Endothelial cell of umbilical vein (primary cell): ENCODE results near the gene CHST11. TPM values are rescaled to one million over a fixed set of nuclear protein-coding genes. Genes with fewer than 3 reads are reported as not detected.

ENCODE experiments used
- BruUV-seq: library from RNA; stranded (reverse); fragments of 400-500 nt; replicated peaks from 2 replicates; lab custom pipeline; 2021; lab: Mats Ljungman, UMichigan
- CTCF ChIA-PET: fragments of 300-600, 350-600 bp; sonication (Branson Sonifier 250); formaldehyde crosslinking; loops from one replicate; lab custom pipeline; 2021; ENCODE audit warnings: antibody characterized with exemption, inconsistent platforms; lab: Charles Lee
- POLR2A ChIA-PET: fragments of 300-600, 350-600 bp; sonication (Branson Sonifier 250); formaldehyde crosslinking; loops from one replicate; lab custom pipeline; 2021; ENCODE audit warnings: antibody characterized with exemption, inconsistent platforms; lab: Charles Lee
- DNase-seq: peaks from one replicate; pipeline ENCODE4 v3.0.0-alpha.2; 2011; ENCODE audit warnings: low read depth, low spot score
- FAIRE-seq: peaks from 2 replicates; lab custom pipeline; 2011; peaks lifted over from hg19 to GRCh38; lab: Jason Lieb, UNC
- H2AFZ ChIP-seq: 2 replicates; pipeline ENCODE4 v1.6.0; 2012; ENCODE audit warnings: low read depth, low read length, control low read depth, inconsistent platforms
- H3K27ac ChIP-seq: 2 replicates; pipeline ENCODE4 v1.5.1; 2011; ENCODE audit warnings: low read depth, mild to moderate bottlenecking, control low read depth, low read length, moderate library complexity; ENCODE audit not compliant: insufficient read depth
- H3K27me3 ChIP-seq, 2 experiments: 2 replicates each; pipeline versions ENCODE4 v1.6.0 to v1.6.1; 2011; ENCODE audit warnings: low read length in 2 of 2, mixed read lengths in 1 of 2; ENCODE audit not compliant: control insufficient read depth in 2 of 2, insufficient read depth in 2 of 2
- H3K36me3 ChIP-seq, 2 experiments: 2 replicates in 1 of 2; 3 replicates in 1 of 2; pipeline ENCODE4 v1.5.1; 2011; ENCODE audit warnings: low read length in 2 of 2, mild to moderate bottlenecking in 1 of 2, moderate library complexity in 1 of 2; ENCODE audit not compliant: control insufficient read depth in 2 of 2, insufficient read depth in 2 of 2; ENCODE audit errors: extremely low read depth in 1 of 2
- H3K4me1 ChIP-seq: 3 replicates; pipeline ENCODE4 v1.5.1; 2011; ENCODE audit warnings: mild to moderate bottlenecking, low read length; ENCODE audit not compliant: control insufficient read depth, insufficient read depth; ENCODE audit errors: extremely low read depth
- H3K4me2 ChIP-seq: 2 replicates; pipeline ENCODE4 v1.6.1; 2011; ENCODE audit warnings: low read length, control low read depth, mixed read lengths; ENCODE audit not compliant: insufficient read depth
- H3K4me3 ChIP-seq, 3 experiments: fragments of 200-600 bp in 1 of 3; sonication (generic), shearing (Covaris generic) in 1 of 3; replicated peaks in 1 of 3; 2 replicates each; pipeline ENCODE4 v1.5.1; 2011 to 2016; ENCODE audit warnings: control low read depth in 3 of 3, low read length in 3 of 3, mild to moderate bottlenecking in 2 of 3, inconsistent platforms in 1 of 3, low read depth in 1 of 3, moderate library complexity in 1 of 3; ENCODE audit not compliant: insufficient read depth in 1 of 3
- H3K79me2 ChIP-seq: 2 replicates; pipeline ENCODE4 v1.6.0; 2012; ENCODE audit warnings: low read length, inconsistent platforms; ENCODE audit not compliant: control insufficient read depth, insufficient read depth
- H3K9ac ChIP-seq: replicated peaks from 2 replicates; pipeline ENCODE3; 2011; ENCODE audit warnings: low read length, control low read depth; ENCODE audit not compliant: insufficient read depth; ENCODE audit errors: extremely low read depth
- H3K9me1 ChIP-seq: replicated peaks from 3 replicates; pipeline ENCODE4 v1.6.0; 2011; ENCODE audit warnings: mild to moderate bottlenecking, low read length; ENCODE audit not compliant: control insufficient read depth, insufficient read depth; ENCODE audit errors: extremely low read depth
- H3K9me3 ChIP-seq: replicated peaks from 2 replicates; pipeline ENCODE4 v1.5.1; 2012; ENCODE audit warnings: low read length, inconsistent platforms; ENCODE audit not compliant: control insufficient read depth, insufficient read depth
- H4K20me1 ChIP-seq: replicated peaks from 2 replicates; pipeline ENCODE3; 2011; ENCODE audit warnings: mild to moderate bottlenecking, low read length; ENCODE audit not compliant: control insufficient read depth, insufficient read depth; ENCODE audit errors: extremely low read depth
- EZH2 ChIP-seq: IDR thresholded peaks from 2 replicates; pipeline ENCODE4 v1.6.1; 2012; ENCODE audit warnings: borderline replicate concordance, low read depth, mild to moderate bottlenecking, moderate library complexity, low read length, inconsistent platforms; ENCODE audit not compliant: severe bottlenecking
- FOS ChIP-seq: IDR thresholded peaks from 2 replicates; pipeline ENCODE4 v1.6.1; 2011; ENCODE audit warnings: mild to moderate bottlenecking, low read length, moderate library complexity, borderline replicate concordance; ENCODE audit not compliant: insufficient read depth
- GATA2 ChIP-seq: IDR thresholded peaks from 2 replicates; pipeline ENCODE4 v1.7.0; 2011; ENCODE audit warnings: low read depth, mild to moderate bottlenecking, moderate library complexity, mixed read lengths, low read length; ENCODE audit not compliant: insufficient read length, insufficient read depth
- JUN ChIP-seq: IDR thresholded peaks from 2 replicates; pipeline ENCODE4 v1.6.1; 2011; ENCODE audit warnings: borderline replicate concordance, low read depth; ENCODE audit not compliant: insufficient read length, insufficient read depth
- MYC ChIP-seq: IDR thresholded peaks from one replicate; pipeline ENCODE4 v1.6.1; 2011; ENCODE audit warnings: mild to moderate bottlenecking, low read depth, low read length
- POLR2A ChIP-seq: IDR thresholded peaks from 2 replicates; pipeline ENCODE4 v1.6.1; 2012; ENCODE audit warnings: low read depth, mild to moderate bottlenecking, control low read depth, low read length
- POLR2AphosphoS5 ChIP-seq: IDR thresholded peaks from 2 replicates; pipeline ENCODE4 v1.6.1; 2012; ENCODE audit warnings: low read depth, mild to moderate bottlenecking, control low read depth, low read length, moderate library complexity; ENCODE audit not compliant: insufficient read depth
- dilution Hi-C: fragments of 300-500 bp; cut with MboI; formaldehyde crosslinking; loops from one replicate; pipeline ENCODE4 v1.15.0; 2019; ENCODE audit warnings: low sequenced_read_pairs; ENCODE audit not compliant: extremely low pct_ligation_motif_present
- intact Hi-C: fragments of 100-400 bp; cut with micrococcal nuclease; formaldehyde crosslinking; loops from one replicate; pipeline ENCODE4 v1.10.0; 2022
- polyA plus RNA-seq, 4 experiments: library from polyadenylated mRNA; depleted of rRNA in 3 of 4; stranded (reverse) in 3 of 4; unstranded in 1 of 4; fragments of >200 nt; gene quantifications; 2 replicates each; pipeline versions ENCODE4 v1.2.1 to v1.2.3, GENCODE V29; 2011 to 2012; ENCODE audit warnings: missing spikeins in 1 of 4
- total RNA-seq: library from RNA; stranded (reverse); gene quantifications from 2 replicates; pipeline ENCODE4 v1.2.3, GENCODE V29; 2021
- TF ChIP-seq, protein P1 (sequence below): IDR thresholded peaks from 2 replicates; pipeline ENCODE4 v1.6.1; 2011; ENCODE audit not compliant: insufficient read depth, insufficient read length

Gene CHST11
- total and polyA plus RNA-seq, 2 donors (not counting 3 experiments of a cell fraction or from before 2014, with no cell fraction given): 19.7 to 20.9 TPM

- peaks cover 2% of the 10 kb centered on the region for H4K20me1 ChIP-seq
- FAIRE-seq (no peak), DNase-seq (no peak)
- H2AFZ ChIP-seq: no peak overlapping the region
- H3K9me3 ChIP-seq: no peaks in the 10 kb centered on the region
- intact Hi-C loops (no loop called here), dilution Hi-C loops (no loop called here)
- ChIA-PET CTCF (interaction anchor here (1.2 to 1.6 kb wide), 3 partner anchors 9 to 119 kb away, joined by 3 to 4 read pairs (median 4); no protein-coding TSS in a partner anchor), POLR2A (no interaction called here)
- no peaks in the 10 kb centered on the region for H3K9me1 ChIP-seq
- H3K4me1 ChIP-seq: peaks cover 7% of the 10 kb centered on the region
- H3K36me3 ChIP-seq: no peaks in the 10 kb centered on the region
- BruUV-seq: no TSS peak
- H3K27me3 ChIP-seq: no peaks in the 10 kb centered on the region
- no peak overlapping the region for H3K4me2 ChIP-seq
- H3K27ac ChIP-seq: no peak overlapping the region
- H3K79me2 ChIP-seq: peaks cover 4% of the 10 kb centered on the region
- TF ChIP-seq MYC (no peak), GATA2 (no peak), EZH2 (no peak), POLR2A (no peak), POLR2AphosphoS5 (no peak)
- TF ChIP-seq, protein P1, sequence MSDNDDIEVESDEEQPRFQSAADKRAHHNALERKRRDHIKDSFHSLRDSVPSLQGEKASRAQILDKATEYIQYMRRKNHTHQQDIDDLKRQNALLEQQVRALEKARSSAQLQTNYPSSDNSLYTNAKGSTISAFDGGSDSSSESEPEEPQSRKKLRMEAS: no peak
- H3K9ac ChIP-seq: no peak overlapping the region
- no peak overlapping the region for H3K4me3 ChIP-seq
These were observed 44.4 kb downstream of the CHST11 start for GRCh38 chr12:104501115-104501514.

- no peaks in the 10 kb centered on the region for H3K9me3 ChIP-seq
- DNase-seq: no peak
- FAIRE-seq: no peak
- H2AFZ ChIP-seq: no peak overlapping the region
- dilution Hi-C loops (no loop called here), intact Hi-C loops (no loop called here)
- no peak overlapping the region for H3K4me2 ChIP-seq
- H3K4me3 ChIP-seq: no peak overlapping the region
- TF ChIP-seq JUN (no peak), FOS (no peak), GATA2 (no peak), POLR2AphosphoS5 (no peak), EZH2 (no peak)
- TF ChIP-seq, protein P1: no peak
- ChIA-PET CTCF (interaction anchor here (1.1 to 1.6 kb wide), 3 partner anchors 9 to 120 kb away, joined by 3 to 4 read pairs (median 4); no protein-coding TSS in a partner anchor), POLR2A (no interaction called here)
- peaks cover 2% of the 10 kb centered on the region for H4K20me1 ChIP-seq
- H3K9me1 ChIP-seq: no peaks in the 10 kb centered on the region
- no peak overlapping the region for H3K27ac ChIP-seq
- H3K9ac ChIP-seq: no peak overlapping the region
- BruUV-seq: no TSS peak
- peaks cover 5% of the 10 kb centered on the region for H3K79me2 ChIP-seq
- no peaks in the 10 kb centered on the region for H3K36me3 ChIP-seq
- H3K27me3 ChIP-seq: no peaks in the 10 kb centered on the region
- peaks cover 7% of the 10 kb centered on the region for H3K4me1 ChIP-seq
These were observed 44.9 kb downstream of the CHST11 start for GRCh38 chr12:104501660-104502059.
